HG03280 (cell line): Measurements from ENCODE around the gene KLK10.
"Not testable (repeated sequence)": the region's sequence is repeated elsewhere in the genome, so short reads cannot be mapped to it uniquely, and the experiment has no call there.

Experiments used
- ATAC-seq: cut with Tn5 transposase; IDR thresholded peaks from one replicate; pipeline ENCODE4 v1.9.1; 2021; ENCODE audit warnings: mild to moderate bottlenecking, moderate library complexity; ENCODE audit not compliant: unreplicated experiment

Gene KLK10

DNA sequence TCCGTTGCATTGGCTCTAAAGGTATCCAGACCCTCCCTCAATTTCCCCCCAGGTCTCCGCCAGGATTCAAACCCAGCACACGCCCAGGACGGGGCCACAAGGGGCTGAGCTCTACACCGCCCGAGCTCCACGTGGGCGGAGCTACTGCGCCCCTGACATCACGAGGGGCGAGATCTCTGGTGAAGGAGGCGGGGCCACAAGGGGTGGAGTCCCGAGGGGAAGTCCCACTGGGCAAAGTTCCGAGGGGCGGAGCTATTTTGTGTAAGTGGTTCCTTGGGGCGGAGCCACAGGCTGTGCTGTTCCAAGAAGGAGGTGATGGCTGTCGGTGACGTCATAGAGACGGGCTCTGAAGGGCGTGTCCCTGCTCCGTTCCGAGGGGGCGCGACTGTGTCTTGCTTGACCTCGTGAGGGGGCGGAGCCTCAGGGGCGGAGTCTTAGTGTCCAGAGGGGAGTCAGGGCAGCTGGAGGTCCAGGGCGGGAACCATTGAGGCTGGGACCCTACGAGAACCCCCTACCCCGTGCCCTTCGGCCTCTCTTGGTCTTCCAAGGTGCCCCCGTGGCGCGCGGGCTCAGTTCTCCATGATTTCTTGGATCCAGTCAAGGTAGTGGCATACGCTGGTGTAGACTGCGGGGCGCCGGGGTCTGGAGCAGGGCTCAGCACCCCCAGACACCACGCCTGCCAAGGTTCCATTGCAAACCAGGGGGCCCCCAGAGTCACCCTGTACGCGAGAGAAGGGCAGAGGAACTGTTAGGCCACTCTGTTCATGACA is 16.8 kb downstream of the KLK10 start:
- no peak for ATAC-seq

DNA sequence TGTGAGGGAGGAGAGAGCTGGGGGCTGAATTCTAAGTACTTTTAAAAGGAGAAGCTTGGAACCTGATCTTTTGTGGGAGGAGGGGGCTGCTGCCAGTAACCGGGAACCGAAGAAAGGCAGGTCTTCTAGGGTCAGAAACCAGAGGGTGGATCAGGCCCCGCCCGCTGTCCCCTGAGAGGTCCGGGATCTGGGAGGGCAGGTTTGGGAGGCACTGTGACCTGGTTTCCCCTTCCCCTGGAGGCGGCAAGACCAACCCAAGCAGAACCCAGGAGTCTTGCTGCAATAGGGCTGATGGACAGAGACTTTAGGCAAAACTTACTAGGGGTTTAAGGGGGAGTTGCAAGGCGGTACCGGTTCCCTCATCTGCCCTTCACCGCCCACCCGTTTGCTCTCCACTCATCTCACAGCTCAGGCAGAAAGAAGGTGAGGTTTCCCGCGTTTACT is 17.4 kb downstream of the KLK10 start:
- ATAC-seq = no peak

DNA sequence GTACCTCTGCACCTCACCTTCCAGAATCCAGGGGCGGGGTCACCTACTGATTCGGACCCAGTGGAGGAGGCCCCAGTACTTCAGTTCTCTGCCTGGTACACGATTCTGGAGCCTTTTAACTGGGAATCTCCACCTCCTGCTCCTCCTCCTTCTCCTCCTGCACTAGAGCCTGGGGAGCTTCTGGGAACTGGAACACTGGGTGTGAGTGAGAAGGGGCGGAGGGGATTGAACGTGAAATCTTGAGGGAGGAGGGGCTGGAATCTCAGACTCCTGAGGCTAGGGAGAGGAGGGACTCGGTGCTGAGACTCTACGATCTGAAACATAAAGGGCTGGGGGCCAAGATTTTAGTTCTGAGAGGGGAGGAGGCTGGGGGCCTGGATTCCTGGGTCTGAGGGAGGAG is 18.0 kb downstream of the KLK10 start, which contains the start of gene KLK8:
TSS of gene KLK8 (minus strand) at position 90 of the 400 bp plus-strand sequence. CDS start 437 bp downstream, outside the sequence.
- no peak for ATAC-seq

- no peak for ATAC-seq
Observed at GRCh38 chr19:51000981-51001380, 18.5 kb downstream of the KLK10 start.

GRCh38 chr19:51000426-51000825 is 19.1 kb downstream of the KLK10 start:
- no peak for ATAC-seq

DNA sequence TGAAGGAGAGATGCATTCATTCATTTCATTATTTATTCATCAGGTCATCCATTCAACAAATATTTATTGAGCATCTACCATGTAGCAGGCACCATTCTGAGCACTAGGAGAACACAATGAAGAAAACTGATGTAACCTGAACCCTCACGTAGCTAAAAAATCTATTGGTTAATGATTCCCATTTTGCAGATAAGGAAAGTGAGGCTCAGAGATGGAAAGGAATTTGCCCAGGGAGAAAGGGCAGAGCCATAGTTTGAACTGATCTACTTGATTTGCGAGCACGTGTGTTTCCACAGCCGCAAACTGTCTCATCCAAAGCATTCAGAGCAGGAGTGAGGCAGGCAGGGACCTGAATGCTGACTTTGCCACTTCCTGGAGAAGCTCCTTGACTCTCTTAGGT is 20.8 kb downstream of the KLK10 start:
- ATAC-seq = no peak

GRCh38 chr19:50998061-50998460 is 21.4 kb downstream of the KLK10 start:
- ATAC-seq = no peak

- no peak for ATAC-seq
Observed at GRCh38 chr19:50994129-50994528, 25.4 kb downstream of the KLK10 start.

DNA sequence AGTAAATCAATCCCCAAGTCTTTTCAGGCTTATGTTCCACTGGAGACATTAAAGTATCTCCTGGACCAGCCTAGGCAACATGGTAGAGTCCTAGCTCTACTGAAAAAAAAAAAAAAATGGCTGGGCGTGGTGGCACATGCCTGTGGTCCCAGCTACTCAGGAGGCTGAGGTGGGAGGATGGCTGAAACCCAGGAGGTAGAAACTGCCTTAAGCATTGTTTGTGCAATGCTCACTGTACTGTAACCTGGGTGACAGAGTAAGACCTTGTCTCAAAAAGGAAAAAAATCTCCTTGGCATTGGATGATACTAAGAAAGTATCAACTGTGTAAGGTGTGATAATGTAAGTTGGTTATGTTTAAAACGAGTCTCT is 26.9 kb downstream of the KLK10 start:
- no peak for ATAC-seq

DNA sequence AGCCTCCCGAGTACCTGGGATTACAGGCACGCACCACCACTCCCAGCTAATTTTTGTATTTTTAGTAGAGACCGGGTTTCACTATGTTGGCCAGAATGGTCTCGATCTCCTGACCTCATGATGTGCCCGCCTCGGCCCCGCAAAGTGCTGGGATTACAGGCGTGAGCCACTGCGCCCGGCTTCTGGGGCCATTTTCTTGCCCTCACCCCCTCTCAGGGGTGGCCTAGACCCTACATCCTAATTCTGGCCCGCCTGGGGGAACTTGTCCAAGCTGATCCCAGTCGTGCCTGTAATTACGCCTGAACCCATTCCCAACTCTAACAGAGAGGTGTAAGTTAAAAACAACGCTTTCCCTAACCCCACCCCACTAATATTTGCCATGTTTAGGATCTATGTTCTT is 35.1 kb downstream of the KLK10 start:
- ATAC-seq = not testable (repeated sequence)

DNA sequence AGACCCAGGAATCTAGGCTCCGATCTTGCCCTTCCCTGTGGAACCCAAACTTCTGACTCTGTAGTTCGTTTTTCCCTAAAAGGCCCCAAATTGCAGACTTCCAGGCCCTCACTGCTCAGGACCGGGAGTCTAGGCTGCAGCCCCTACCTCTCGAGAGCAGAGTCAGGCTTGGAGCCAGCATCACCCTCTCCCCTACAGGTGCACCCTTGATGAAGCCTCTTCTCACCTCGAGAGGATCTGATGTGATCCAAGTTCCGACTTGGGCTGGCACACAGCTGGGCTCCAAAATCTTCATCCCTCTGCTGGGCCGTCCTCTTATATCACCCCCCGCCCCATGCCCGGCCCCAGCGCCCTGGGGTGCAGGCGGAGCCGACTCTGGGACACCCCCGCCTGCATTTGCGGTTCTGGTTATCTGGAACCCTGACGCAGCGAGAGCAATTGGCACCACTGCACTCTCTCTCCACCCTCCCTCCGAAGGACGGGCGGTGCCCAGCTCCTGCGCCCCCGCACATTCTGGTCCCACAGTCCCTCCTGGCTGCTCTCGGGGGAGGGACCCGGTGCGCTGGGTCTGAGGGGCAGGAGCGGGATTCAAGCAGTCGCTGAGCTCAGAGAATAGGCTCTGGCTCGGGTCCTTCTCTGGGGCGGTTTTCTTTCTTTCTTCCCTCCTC is 35.8 kb downstream of the KLK10 start, which contains the start of gene KLK7:
TSS of gene KLK7 (minus strand) at position 293 of the 668 bp plus-strand sequence. CDS start 1,518 bp downstream, outside the sequence.
- ATAC-seq = no peak

GRCh38 chr19:50982186-50982585 is 37.3 kb downstream of the KLK10 start:
- ATAC-seq = no peak

GRCh38 chr19:50981587-50982146 is 37.8 kb downstream of the KLK10 start:
- no peak for ATAC-seq

GRCh38 chr19:50980208-50980607 is 39.3 kb downstream of the KLK10 start:
- ATAC-seq = no peak

- ATAC-seq = no peak
Observed at GRCh38 chr19:50979758-50980157, 39.8 kb downstream of the KLK10 start.

GRCh38 chr19:50978772-50979390 is 40.6 kb downstream of the KLK10 start:
- no peak for ATAC-seq

GRCh38 chr19:50977626-50978025 is 41.9 kb downstream of the KLK10 start:
- no peak for ATAC-seq

DNA sequence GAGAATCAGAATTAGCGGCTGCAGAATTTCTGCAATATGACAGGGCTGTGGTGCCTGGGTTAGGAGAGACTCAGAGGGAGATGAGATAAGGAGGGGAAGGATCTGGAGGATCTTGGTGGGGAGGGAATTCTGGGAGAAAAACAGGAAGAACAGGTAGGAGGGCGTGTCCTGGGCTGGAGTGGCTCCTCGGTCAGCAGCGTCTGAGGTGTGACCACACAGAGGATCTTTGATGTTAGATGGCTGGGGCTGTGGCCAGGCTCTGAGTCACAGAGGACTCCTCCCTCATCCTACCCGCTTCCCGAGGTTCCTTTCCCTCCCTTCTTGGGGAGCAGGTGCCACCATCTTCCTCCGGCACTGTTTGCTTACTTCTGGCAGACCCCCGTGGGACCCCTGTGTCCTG is 43.7 kb downstream of the KLK10 start:
- no peak for ATAC-seq

- ATAC-seq = no peak
Observed at GRCh38 chr19:50974702-50975556, 44.6 kb downstream of the KLK10 start.

GRCh38 chr19:50972795-50973376 is 46.6 kb downstream of the KLK10 start:
- no peak for ATAC-seq
